Hematopoietic multipotent progenitor cell (in vitro differentiated cells): Measurements from ENCODE around the gene SRGN. TPM values are rescaled to one million over a fixed set of nuclear protein-coding genes. Genes with fewer than 3 reads are reported as not detected.

Source experiments
- DNase-seq, 3 donors: peaks; one replicate each; pipeline ENCODE4 v3.0.0-alpha.2; 2011 to 2015; ENCODE audit warnings: low read depth in 2 of 3, low spot score in 2 of 3
- total RNA-seq: library from RNA; depleted of rRNA; stranded (reverse); fragments of >200 nt; gene quantifications from one replicate; pipeline ENCODE4 v1.2.3, GENCODE V29; 2012

Gene SRGN
- total RNA-seq, 1 donor: 265 TPM

- DNase-seq: no peak
Measured at GRCh38 chr10:69060127-69060798, 27.6 kb upstream of the SRGN start.

- DNase-seq: peak in 2 of 3 donors; percentile 58 to 62
Measured at GRCh38 chr10:69061305-69062161, 26.4 kb upstream of the SRGN start.

GRCh38 chr10:69062901-69063300 is 25.0 kb upstream of the SRGN start:
- no peak for DNase-seq

GRCh38 chr10:69064762-69065328 is 23.1 kb upstream of the SRGN start:
- no peak for DNase-seq

GRCh38 chr10:69065406-69066361 is 22.2 kb upstream of the SRGN start:
- no peak for DNase-seq

GRCh38 chr10:69067189-69067588 is 20.7 kb upstream of the SRGN start:
- no peak for DNase-seq

GRCh38 chr10:69068549-69068948 is 19.4 kb upstream of the SRGN start:
- no peak for DNase-seq

- DNase-seq: no peak
Measured at GRCh38 chr10:69069090-69070042, 18.5 kb upstream of the SRGN start.

- DNase-seq: no peak
Measured at GRCh38 chr10:69070951-69071350, 17.0 kb upstream of the SRGN start.

- DNase-seq: no peak
Measured at GRCh38 chr10:69071610-69072009, 16.3 kb upstream of the SRGN start.

- no peak for DNase-seq
Measured at GRCh38 chr10:69073026-69073425, 14.9 kb upstream of the SRGN start.

- no peak for DNase-seq
Measured at GRCh38 chr10:69073736-69074364, 14.1 kb upstream of the SRGN start.

GRCh38 chr10:69074532-69074931 is 13.4 kb upstream of the SRGN start:
- DNase-seq: no peak

- no peak for DNase-seq
Measured at GRCh38 chr10:69075431-69075830, 12.5 kb upstream of the SRGN start.

GRCh38 chr10:69078311-69078710 is 9.6 kb upstream of the SRGN start:
- DNase-seq: no peak

- no peak for DNase-seq
Measured at GRCh38 chr10:69080226-69080625, 7.7 kb upstream of the SRGN start.

GRCh38 chr10:69086001-69086509 is 1.8 kb upstream of the SRGN start:
- no peak for DNase-seq

GRCh38 chr10:69088471-69088769 is 517 bp downstream of the SRGN start:
- no peak for DNase-seq
